GM20431 (cell line): ENCODE results near the gene RASA4.
"Not testable (repeated sequence)": the region's sequence is repeated elsewhere in the genome, so short reads cannot be mapped to it uniquely, and the experiment has no call there.

ENCODE experiments used
- in situ Hi-C: fragments of 300-500 bp; cut with MseI, MboI; formaldehyde crosslinking; loops from one replicate; pipeline ENCODE4 v1.15.0; 2020; ENCODE audit warnings: low sequenced_read_pairs; ENCODE audit not compliant: unreplicated experiment

RASA4 gene

GRCh38 chr7:102616507-102617125, at the start of gene RASA4:
Gene RASA4 (minus strand): TSS chr7:102616756. CDS start chr7:102616689, 67 bp downstream.
- in situ Hi-C loops, result not testable (repeated sequence)

- in situ Hi-C loops, result not testable (repeated sequence)
Measured at GRCh38 chr7:102664765-102665164, 48.2 kb upstream of the RASA4 start.

- in situ Hi-C loops, result not testable (repeated sequence)
Measured at GRCh38 chr7:102649924-102650323, 33.4 kb upstream of the RASA4 start, which contains the start of gene SPDYE2B. Gene SPDYE2B (plus strand): TSS chr7:102650319. CDS start chr7:102652349, 2,030 bp downstream.

DNA sequence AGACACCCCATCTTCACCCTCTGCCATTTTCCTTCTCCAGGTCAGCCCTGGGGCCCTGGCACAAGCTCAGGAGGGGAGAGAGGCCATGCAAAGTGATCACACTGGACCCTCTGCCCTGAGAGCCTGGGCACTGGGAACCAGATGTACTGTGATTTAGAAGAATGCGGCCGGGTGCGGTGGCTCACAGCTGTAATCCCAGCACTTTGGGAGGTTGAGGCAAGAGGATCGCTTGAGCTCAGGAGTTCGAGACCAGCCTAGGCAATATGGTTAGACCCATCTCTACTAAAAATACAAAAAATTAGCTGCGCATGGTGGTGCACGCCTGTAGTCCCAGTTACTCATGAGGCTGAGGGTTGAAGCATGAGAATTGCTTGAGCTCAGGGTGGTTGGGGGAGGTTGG, 31.3 kb upstream of the RASA4 start:
- in situ Hi-C loops, result not testable (repeated sequence)

GRCh38 chr7:102643404-102643803, 26.8 kb upstream of the RASA4 start:
- in situ Hi-C loops, result not testable (repeated sequence)

DNA sequence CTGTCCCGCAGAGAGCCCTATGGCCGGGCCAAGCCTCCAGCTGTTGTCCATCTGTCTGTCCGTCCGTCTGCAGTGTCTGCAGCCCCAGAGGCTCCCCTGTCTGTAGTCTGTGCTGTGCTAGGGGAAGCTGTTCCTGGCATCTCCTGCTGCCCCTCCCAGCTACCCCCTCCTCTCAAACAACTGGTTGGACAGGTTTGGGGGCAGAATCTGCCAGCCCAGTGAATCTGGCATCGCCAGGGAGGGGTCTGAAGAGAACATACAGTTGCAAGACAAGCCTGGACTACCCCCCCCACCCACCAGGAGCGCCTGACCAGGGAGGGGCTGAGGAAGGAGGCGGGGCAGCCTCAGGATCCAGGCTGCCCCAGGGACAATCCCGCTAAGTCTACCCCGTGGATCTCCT, 26.1 kb upstream of the RASA4 start, which contains the start of gene UPK3BL1:
TSS of gene UPK3BL1 (minus strand) at position 101 of the 400 bp plus-strand sequence. CDS start at position 51, 50 bp downstream.
- in situ Hi-C loops, result not testable (repeated sequence)

DNA sequence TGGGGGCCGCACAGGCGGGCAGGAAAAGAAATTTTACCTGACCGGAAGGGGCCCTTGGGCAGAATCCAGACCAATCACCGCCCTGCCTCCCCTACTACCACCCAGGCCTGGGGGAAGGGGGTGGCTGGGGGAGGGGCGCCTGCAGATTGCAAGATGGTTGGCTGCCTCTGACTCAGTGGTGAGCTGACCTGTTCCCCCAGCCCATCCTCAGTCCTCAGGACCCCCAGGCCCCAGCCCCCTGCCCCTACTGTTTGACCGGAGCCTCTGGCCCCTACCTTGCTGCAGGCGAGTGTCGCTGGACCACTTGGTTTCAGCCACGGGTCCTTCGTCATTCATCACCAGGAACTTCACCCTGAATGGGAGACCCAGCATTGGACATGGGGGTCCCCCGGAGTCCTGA, 22.3 kb upstream of the RASA4 start:
- in situ Hi-C loops, result not testable (repeated sequence)

DNA sequence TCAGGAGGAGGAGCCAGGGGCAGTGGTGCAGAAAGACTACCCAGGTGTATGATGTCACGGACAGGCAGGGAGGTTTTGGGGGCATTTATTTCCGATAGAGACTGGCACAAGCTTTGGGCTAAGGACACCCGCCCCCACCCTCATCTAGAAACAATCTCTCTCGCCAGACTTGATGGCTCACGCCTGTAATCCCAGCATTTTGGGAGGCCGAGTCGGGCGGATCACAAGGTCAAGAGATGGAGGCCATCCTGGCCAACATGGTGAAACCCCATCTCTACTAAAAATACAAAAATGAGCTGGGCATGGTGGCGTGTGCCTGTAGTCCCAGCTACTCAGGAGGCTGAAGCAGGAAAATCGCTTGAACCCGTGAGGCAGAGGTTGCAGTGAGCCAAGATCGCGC, 20.4 kb upstream of the RASA4 start:
- in situ Hi-C loops, result not testable (repeated sequence)

GRCh38 chr7:102635354-102635753, 18.8 kb upstream of the RASA4 start:
- in situ Hi-C loops, result not testable (repeated sequence)

DNA sequence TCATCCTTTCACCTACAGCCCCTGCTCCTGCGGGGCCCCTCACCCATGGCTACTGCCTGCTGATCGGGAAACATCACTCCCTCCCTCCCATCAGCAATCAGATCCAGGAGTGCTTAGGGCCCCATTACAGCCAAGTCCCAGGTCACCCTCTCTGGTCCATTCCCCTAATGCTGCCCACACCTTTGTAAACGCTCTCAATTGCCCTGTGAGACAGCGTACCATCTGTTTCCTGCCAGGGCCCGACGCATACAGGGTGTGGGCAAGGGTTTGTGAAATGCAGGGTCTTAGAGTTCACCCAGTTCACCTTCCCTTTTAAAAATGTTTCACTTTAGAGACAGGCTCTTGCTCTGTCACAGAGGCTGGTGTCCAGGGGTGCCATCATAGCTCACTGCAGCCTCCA, 17.7 kb upstream of the RASA4 start:
- in situ Hi-C loops, result not testable (repeated sequence)

- in situ Hi-C loops, result not testable (repeated sequence)
Measured at GRCh38 chr7:102630622-102631021, 14.1 kb upstream of the RASA4 start.

DNA sequence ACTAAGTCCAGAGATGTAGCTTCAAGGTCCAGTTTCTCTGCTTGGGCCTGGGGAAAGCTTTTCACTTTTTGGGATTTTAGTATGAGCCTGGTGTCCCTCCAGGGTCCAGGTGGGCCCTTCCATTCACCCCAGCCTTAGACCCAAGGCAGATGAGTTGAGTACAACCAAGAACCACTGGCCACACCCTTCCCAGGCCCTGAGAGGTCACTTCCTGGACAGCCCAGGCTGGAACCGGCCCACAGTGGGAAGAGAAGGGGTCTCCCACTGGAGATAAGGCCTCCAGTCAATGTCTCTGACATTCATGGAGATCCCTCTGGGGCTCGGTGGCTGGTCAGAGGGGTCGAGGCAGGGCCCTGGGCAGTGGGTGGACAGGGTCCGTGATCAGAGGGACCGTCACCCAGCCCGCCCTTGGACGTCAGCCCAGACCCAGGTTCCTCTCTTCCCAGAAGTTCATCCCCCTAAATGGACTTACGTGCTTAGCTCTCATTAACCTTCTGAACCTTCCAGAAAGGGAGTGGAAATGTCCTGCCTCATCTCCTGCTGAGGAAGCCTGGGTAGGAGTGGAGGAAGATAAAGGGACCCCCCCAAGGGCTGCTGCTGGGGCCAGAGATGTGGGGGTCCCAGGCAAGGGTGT, 10.8 kb upstream of the RASA4 start:
- in situ Hi-C loops, result not testable (repeated sequence)

DNA sequence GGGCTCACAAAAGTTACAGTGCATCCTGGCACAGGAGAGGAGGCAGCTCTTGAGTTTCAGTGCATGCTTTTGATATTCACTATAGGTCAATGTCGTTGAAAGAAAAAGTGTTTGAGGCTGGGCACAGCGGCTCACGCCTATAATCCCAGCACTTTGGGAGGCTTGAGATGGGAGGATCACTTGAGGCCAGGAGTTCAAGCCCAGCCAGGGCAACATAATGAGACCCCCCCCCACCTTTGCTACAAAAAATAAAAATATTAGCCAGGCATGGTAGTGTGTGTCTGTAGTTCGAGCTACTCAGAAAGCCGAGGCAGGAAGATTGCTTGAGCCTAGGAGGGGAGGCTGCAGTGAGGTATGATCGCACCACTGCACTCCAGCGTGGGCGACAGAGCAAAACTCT, 1.6 kb upstream of the RASA4 start:
- in situ Hi-C loops, result not testable (repeated sequence)

DNA sequence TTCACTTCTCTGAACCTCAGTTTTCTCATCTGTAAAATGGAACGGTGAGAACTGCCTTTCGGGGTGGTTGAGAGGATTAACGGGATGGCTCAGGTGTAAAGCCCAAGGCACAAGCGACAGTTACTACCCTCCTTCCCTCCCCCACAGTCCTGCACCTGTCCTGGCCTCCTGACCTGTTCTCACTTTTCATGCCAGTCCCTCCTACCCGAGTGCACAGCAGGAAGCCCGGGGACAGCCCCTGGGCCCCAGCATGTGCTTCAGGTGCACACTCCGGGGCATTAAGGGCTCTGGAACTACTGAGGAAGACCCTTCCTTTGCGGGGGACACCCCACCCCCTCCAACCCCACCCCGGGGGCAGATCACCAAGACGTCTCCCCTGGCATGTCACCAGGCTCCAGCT, 626 bp downstream of the RASA4 start:
- in situ Hi-C loops, result not testable (repeated sequence)

DNA sequence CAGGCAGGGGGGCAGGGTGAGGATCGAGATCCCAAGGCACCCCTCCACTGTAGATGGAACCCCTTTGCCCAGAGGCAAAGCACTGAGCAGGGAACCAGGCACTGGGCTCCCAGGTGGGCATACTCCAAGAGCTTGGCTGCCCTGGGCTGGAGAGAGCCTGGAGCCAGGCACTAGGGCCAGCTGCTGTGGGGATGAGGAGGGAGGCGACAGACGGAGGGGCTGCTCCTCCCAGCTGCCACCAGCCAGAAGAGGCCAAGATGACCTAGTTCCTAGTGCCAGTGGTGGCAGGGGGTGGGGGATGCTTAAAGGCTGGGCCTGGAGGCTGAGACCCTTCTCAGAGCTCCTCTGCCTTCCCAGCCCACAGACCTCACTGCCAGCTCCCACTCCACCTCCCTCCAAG, 1.7 kb downstream of the RASA4 start:
- in situ Hi-C loops, result not testable (repeated sequence)

- in situ Hi-C loops, result not testable (repeated sequence)
Measured at GRCh38 chr7:102614346-102614697, 2.2 kb downstream of the RASA4 start.

- in situ Hi-C loops, result not testable (repeated sequence)
Measured at GRCh38 chr7:102613575-102614345, 2.8 kb downstream of the RASA4 start.

DNA sequence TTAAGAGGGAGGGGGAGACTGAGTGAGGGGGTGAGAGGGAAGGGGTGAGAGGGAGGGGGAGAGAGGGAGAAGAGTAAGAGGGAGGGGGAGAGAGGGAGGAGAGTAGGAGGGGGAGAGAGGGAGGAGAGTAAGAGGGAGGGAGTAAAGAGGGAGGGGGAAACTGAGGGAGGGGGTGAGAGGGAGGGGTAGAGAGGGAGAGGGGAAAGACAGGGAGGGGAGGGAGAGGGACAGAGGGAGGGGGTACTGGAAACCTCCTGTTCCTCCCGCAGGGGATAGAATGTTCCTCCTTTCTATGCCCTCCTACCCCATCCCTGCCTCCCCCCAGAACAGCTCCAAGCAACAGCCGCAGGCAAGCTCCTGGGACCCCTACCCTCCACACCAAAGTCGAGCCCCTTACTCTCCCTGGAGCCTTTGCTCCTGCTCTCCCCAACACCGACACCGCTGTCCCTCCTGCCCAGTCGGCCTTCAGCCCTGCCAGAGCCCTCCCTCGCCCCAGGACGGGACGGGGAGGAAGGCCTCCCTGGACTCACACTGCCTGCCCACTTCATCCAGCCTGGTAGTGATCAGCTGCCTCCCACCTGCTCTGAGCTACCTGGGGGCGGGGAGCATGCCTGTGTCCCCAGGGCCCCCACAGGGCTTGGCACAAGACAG, 4.8 kb downstream of the RASA4 start:
- in situ Hi-C loops, result not testable (repeated sequence)

DNA sequence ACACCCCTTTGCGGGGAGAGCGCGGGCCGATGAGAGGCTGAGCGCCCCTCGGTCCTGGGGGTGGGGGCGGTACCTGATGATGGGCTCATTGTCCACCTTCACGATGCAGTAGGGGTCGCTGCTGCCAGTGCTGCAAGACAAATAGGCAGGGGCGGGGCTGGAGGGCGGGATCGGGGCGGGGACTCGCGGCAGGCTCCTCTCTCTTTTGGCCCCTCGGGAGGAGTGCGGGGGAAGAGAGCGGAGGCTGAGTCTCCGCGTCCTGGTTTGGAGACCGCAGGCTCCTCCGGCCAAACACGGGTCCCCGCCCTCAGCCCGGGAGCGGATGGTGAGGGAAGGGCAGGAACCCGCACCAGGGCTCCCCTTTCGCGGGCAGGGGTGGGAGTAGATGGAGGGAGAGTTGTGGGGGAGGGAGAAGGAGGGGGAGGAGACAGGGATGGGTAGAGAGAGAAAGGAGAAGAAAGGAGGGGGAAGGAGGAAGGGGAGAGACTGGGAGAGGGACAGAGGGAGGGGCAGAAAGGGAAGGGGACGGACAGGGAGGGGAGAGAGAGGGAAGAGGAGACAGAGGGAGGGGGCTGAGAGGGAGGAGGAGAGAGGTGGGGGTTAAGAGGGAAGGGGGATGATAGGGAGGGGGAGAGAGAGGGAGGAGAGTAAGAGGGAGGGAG, 5.4 kb downstream of the RASA4 start:
- in situ Hi-C loops, result not testable (repeated sequence)

DNA sequence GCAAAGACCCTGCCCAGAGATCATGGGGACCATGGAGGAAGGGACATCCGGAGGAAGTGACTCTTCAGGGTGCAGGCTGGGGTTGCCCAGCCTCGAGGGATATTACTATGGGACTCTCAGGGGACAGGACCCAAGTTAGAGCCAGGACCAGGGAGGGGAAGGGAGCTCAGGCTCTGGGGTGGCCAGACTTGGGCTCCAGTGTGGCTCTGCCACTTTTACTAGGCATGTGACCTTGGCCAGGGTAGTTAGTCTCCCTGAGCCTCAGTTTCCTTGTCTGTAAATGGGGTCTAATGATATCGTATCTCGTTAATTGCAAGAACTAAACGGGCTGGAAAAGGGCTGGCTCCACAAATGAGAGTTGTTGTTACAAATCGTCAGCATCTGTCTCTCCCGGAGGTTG, 6.1 kb downstream of the RASA4 start:
- in situ Hi-C loops, result not testable (repeated sequence)
